ENCODE data around the gene RNF217. TPM values are rescaled to one million over a fixed set of nuclear protein-coding genes. Genes with fewer than 3 reads are reported as not detected.

The RNF217 gene
- total RNA-seq, 1 donor from 2014 or later = 50.7 TPM

- DNase-seq (ENCODE audit: low spot score) = no peak
- Mint-ChIP-seq H3K4me1 (ENCODE audit: unreplicated experiment) (no peaks in the 10 kb centered on the region), H3K4me3 (ENCODE audit: unreplicated experiment) (no peak overlapping the region), H3K27me3 (ENCODE audit: unreplicated experiment) (no peaks in the 10 kb centered on the region), H3K36me3 (ENCODE audit: low read depth, unreplicated experiment) (peaks cover 8% of the 10 kb centered on the region), H3K27ac (ENCODE audit: unreplicated experiment) (no peak overlapping the region), H3K9me3 (ENCODE audit: unreplicated experiment) (no peaks in the 10 kb centered on the region)
- TF ChIP-seq CTCF (IDR thresholded peaks at IDR 0.05; ENCODE audit: unreplicated experiment) = no peak
Observed at GRCh38 chr6:125048274-125048673, 86.0 kb downstream of the RNF217 start.

GRCh38 chr6:125050663-125051318 lies 88.6 kb downstream of the RNF217 start:
- no peak overlapping the region for H3K4me3 Mint-ChIP-seq (ENCODE audit: unreplicated experiment)
- no peaks in the 10 kb centered on the region for H3K4me1 Mint-ChIP-seq (ENCODE audit: unreplicated experiment)
- no peaks in the 10 kb centered on the region for H3K27me3 Mint-ChIP-seq (ENCODE audit: unreplicated experiment)
- H3K9me3 Mint-ChIP-seq (ENCODE audit: unreplicated experiment) = no peaks in the 10 kb centered on the region
- no peak overlapping the region for H3K27ac Mint-ChIP-seq (ENCODE audit: unreplicated experiment)
- peaks cover 9% of the 10 kb centered on the region for H3K36me3 Mint-ChIP-seq (ENCODE audit: low read depth, unreplicated experiment)
- TF ChIP-seq CTCF (IDR thresholded peaks at IDR 0.05; ENCODE audit: unreplicated experiment) = no peak
- no peak for DNase-seq (ENCODE audit: low spot score)

- no peaks in the 10 kb centered on the region for H3K27me3 Mint-ChIP-seq (ENCODE audit: unreplicated experiment)
- no peak for DNase-seq (ENCODE audit: low spot score)
- no peak for TF ChIP-seq CTCF (IDR thresholded peaks at IDR 0.05; ENCODE audit: unreplicated experiment)
- H3K36me3 Mint-ChIP-seq (ENCODE audit: low read depth, unreplicated experiment) = peaks cover 3% of the 10 kb centered on the region
- H3K27ac Mint-ChIP-seq (ENCODE audit: unreplicated experiment) = no peak overlapping the region
- no peak overlapping the region for H3K4me3 Mint-ChIP-seq (ENCODE audit: unreplicated experiment)
- no peaks in the 10 kb centered on the region for H3K4me1 Mint-ChIP-seq (ENCODE audit: unreplicated experiment)
- no peaks in the 10 kb centered on the region for H3K9me3 Mint-ChIP-seq (ENCODE audit: unreplicated experiment)
Observed at GRCh38 chr6:125053809-125054208, 91.6 kb downstream of the RNF217 start.

GRCh38 chr6:125054331-125054730 lies 92.1 kb downstream of the RNF217 start:
- Mint-ChIP-seq H3K4me1 (ENCODE audit: unreplicated experiment) (no peaks in the 10 kb centered on the region), H3K27ac (ENCODE audit: unreplicated experiment) (no peak overlapping the region), H3K9me3 (ENCODE audit: unreplicated experiment) (no peaks in the 10 kb centered on the region), H3K27me3 (ENCODE audit: unreplicated experiment) (no peaks in the 10 kb centered on the region), H3K4me3 (ENCODE audit: unreplicated experiment) (no peak overlapping the region), H3K36me3 (ENCODE audit: low read depth, unreplicated experiment) (peaks cover 3% of the 10 kb centered on the region)
- TF ChIP-seq CTCF (IDR thresholded peaks at IDR 0.05; ENCODE audit: unreplicated experiment) = no peak
- no peak for DNase-seq (ENCODE audit: low spot score)

GRCh38 chr6:125057392-125058246 lies 95.4 kb downstream of the RNF217 start:
- no peak overlapping the region for H3K27ac Mint-ChIP-seq (ENCODE audit: unreplicated experiment)
- no peaks in the 10 kb centered on the region for H3K27me3 Mint-ChIP-seq (ENCODE audit: unreplicated experiment)
- H3K36me3 Mint-ChIP-seq (ENCODE audit: low read depth, unreplicated experiment) = peaks cover 3% of the 10 kb centered on the region
- DNase-seq (ENCODE audit: low spot score) = no peak
- H3K4me3 Mint-ChIP-seq (ENCODE audit: unreplicated experiment) = no peak overlapping the region
- no peak for TF ChIP-seq CTCF (IDR thresholded peaks at IDR 0.05; ENCODE audit: unreplicated experiment)
- no peaks in the 10 kb centered on the region for H3K4me1 Mint-ChIP-seq (ENCODE audit: unreplicated experiment)
- no peaks in the 10 kb centered on the region for H3K9me3 Mint-ChIP-seq (ENCODE audit: unreplicated experiment)

Measured in endothelial cell (in vitro differentiated cells).